Stimulated activated CD8-positive, alpha-beta memory T cell treated with anti-CD3 and anti-CD28 coated beads, Interleukin-2, amount 100 ng/mL, for 48 hours (primary cell): ENCODE data around the gene HLA-DQA2.
"Not testable (repeated sequence)": the region's sequence is repeated elsewhere in the genome, so short reads cannot be mapped to it uniquely, and the experiment has no call there.

Experiments
- DNase-seq, 2 donors: peaks; one replicate each; pipeline ENCODE4 v3.0.0-alpha.2; 2020; ENCODE audit warnings: low read depth in 2 of 2

The HLA-DQA2 gene

GRCh38 chr6:32741031-32741960 lies at the start of gene HLA-DQA2:
TSS of gene HLA-DQA2 (plus strand) at chr6:32741391. CDS start at chr6:32741444, 53 bp downstream.
- DNase-seq = no peak

GRCh38 chr6:32692019-32692418 lies 49.2 kb upstream of the HLA-DQA2 start:
- DNase-seq = peak in 1 of 2 donors; percentile 18

- no peak for DNase-seq
Measured at GRCh38 chr6:32697031-32697430, 44.2 kb upstream of the HLA-DQA2 start.

- DNase-seq = no peak
Measured at GRCh38 chr6:32700391-32701040, 40.7 kb upstream of the HLA-DQA2 start.

- no peak for DNase-seq
Measured at GRCh38 chr6:32703347-32703746, 37.8 kb upstream of the HLA-DQA2 start.

GRCh38 chr6:32705164-32705563 lies 36.0 kb upstream of the HLA-DQA2 start:
- DNase-seq = not testable (repeated sequence)

- no peak for DNase-seq
Measured at GRCh38 chr6:32709625-32710024, 31.6 kb upstream of the HLA-DQA2 start.

GRCh38 chr6:32713241-32713640 lies 27.9 kb upstream of the HLA-DQA2 start:
- DNase-seq = no peak

- no peak for DNase-seq
Measured at GRCh38 chr6:32716396-32716795, 24.8 kb upstream of the HLA-DQA2 start.

- no peak for DNase-seq
Measured at GRCh38 chr6:32718879-32719278, 22.3 kb upstream of the HLA-DQA2 start.

GRCh38 chr6:32738126-32738525 lies 3.1 kb upstream of the HLA-DQA2 start:
- DNase-seq = no peak

GRCh38 chr6:32742374-32742773 lies 1.2 kb downstream of the HLA-DQA2 start:
- DNase-seq = no peak

- no peak for DNase-seq
Measured at GRCh38 chr6:32744776-32745175, 3.6 kb downstream of the HLA-DQA2 start.

- not testable (repeated sequence) for DNase-seq
Measured at GRCh38 chr6:32745649-32746048, 4.5 kb downstream of the HLA-DQA2 start.

- no peak for DNase-seq
Measured at GRCh38 chr6:32752580-32752979, 11.4 kb downstream of the HLA-DQA2 start.

- DNase-seq = no peak
Measured at GRCh38 chr6:32759669-32760068, 18.5 kb downstream of the HLA-DQA2 start.

- no peak for DNase-seq
Measured at GRCh38 chr6:32761072-32761471, 19.9 kb downstream of the HLA-DQA2 start.

- no peak for DNase-seq
Measured at GRCh38 chr6:32761548-32761947, 20.4 kb downstream of the HLA-DQA2 start.

GRCh38 chr6:32763421-32763820 lies 22.2 kb downstream of the HLA-DQA2 start, which contains the start of gene HLA-DQB2:
TSS of gene HLA-DQB2 (minus strand) at chr6:32763532. CDS start at chr6:32763470, 62 bp downstream.
- DNase-seq = no peak

GRCh38 chr6:32764048-32764447 lies 22.9 kb downstream of the HLA-DQA2 start:
- DNase-seq = no peak

- no peak for DNase-seq
Measured at GRCh38 chr6:32772656-32773055, 31.5 kb downstream of the HLA-DQA2 start.

GRCh38 chr6:32774426-32774825 lies 33.2 kb downstream of the HLA-DQA2 start:
- DNase-seq = no peak

GRCh38 chr6:32775071-32775470 lies 33.9 kb downstream of the HLA-DQA2 start:
- DNase-seq = no peak
